ENCODE data around the gene SYCP2L. TPM values are rescaled to one million over a fixed set of nuclear protein-coding genes. Genes with fewer than 3 reads are reported as not detected.

Gene SYCP2L
- 11.8 and 16.8 TPM in 2 replicates for total RNA-seq
- long read RNA-seq, partial matches to known transcripts = 6 of 24 reads
- long read RNA-seq, other reads (novel, unspliced or antisense) = 18 of 24 reads

- DNase-seq (ENCODE audit: low spot score, unreplicated experiment) = peak; percentile 29
- Mint-ChIP-seq H3K4me3 (ENCODE audit: low read depth) (peak within 1 kb of the TSS; percentile 92), H3K36me3 (ENCODE audit: insufficient read depth) (peaks cover 7% of the 10 kb centered on the region), H3K9me3 (ENCODE audit: low read depth) (peaks cover 10% of the 10 kb centered on the region), H3K27ac (peak within 1 kb of the TSS; percentile 96), H3K27me3 (peaks cover 46% of the 10 kb centered on the region), H3K4me1 (ENCODE audit: low read depth) (peaks cover 5% of the 10 kb centered on the region)
- peak; percentile 70 for TF ChIP-seq CTCF (IDR thresholded peaks at IDR 0.05; ENCODE audit: unreplicated experiment)
These were observed at the start of gene SYCP2L for GRCh38 chr6:10886691-10887502. Gene SYCP2L (plus strand): TSS chr6:10887052. CDS start chr6:10887127, 75 bp downstream.

GRCh38 chr6:10837622-10837994 lies 49.2 kb upstream of the SYCP2L start:
- Mint-ChIP-seq H3K27ac (peak overlapping the region; percentile 89), H3K27me3 (peaks cover 20% of the 10 kb centered on the region), H3K4me1 (ENCODE audit: low read depth) (peaks cover 12% of the 10 kb centered on the region), H3K9me3 (ENCODE audit: low read depth) (peaks cover 6% of the 10 kb centered on the region), H3K36me3 (ENCODE audit: insufficient read depth) (peaks cover 6% of the 10 kb centered on the region), H3K4me3 (ENCODE audit: low read depth) (peak overlapping the region; percentile 85)
- TF ChIP-seq CTCF (IDR thresholded peaks at IDR 0.05; ENCODE audit: unreplicated experiment) = no peak
- no peak for DNase-seq (ENCODE audit: low spot score, unreplicated experiment)

- H3K9me3 Mint-ChIP-seq (ENCODE audit: low read depth) = peaks cover 6% of the 10 kb centered on the region
- peak within 1 kb of the TSS; percentile 89 for H3K27ac Mint-ChIP-seq
- peaks cover 12% of the 10 kb centered on the region for H3K4me1 Mint-ChIP-seq (ENCODE audit: low read depth)
- H3K27me3 Mint-ChIP-seq = peaks cover 20% of the 10 kb centered on the region
- TF ChIP-seq CTCF (IDR thresholded peaks at IDR 0.05; ENCODE audit: unreplicated experiment) = no peak
- peaks cover 6% of the 10 kb centered on the region for H3K36me3 Mint-ChIP-seq (ENCODE audit: insufficient read depth)
- peak; percentile 82 for DNase-seq (ENCODE audit: low spot score, unreplicated experiment)
- peak within 1 kb of the TSS; percentile 85 for H3K4me3 Mint-ChIP-seq (ENCODE audit: low read depth)
These were observed 48.7 kb upstream of the SYCP2L start, which contains the start of gene MAK for GRCh38 chr6:10837995-10838793. Gene MAK (minus strand): TSS chr6:10838539. CDS start chr6:10830648, 7,891 bp downstream.

GRCh38 chr6:10838794-10839333 lies 48.0 kb upstream of the SYCP2L start:
- H3K9me3 Mint-ChIP-seq (ENCODE audit: low read depth) = peaks cover 6% of the 10 kb centered on the region
- H3K27ac Mint-ChIP-seq = peak overlapping the region; percentile 14
- peaks cover 24% of the 10 kb centered on the region for H3K27me3 Mint-ChIP-seq
- H3K4me3 Mint-ChIP-seq (ENCODE audit: low read depth) = peak overlapping the region; percentile 85
- H3K4me1 Mint-ChIP-seq (ENCODE audit: low read depth) = peaks cover 12% of the 10 kb centered on the region
- no peak for TF ChIP-seq CTCF (IDR thresholded peaks at IDR 0.05; ENCODE audit: unreplicated experiment)
- DNase-seq (ENCODE audit: low spot score, unreplicated experiment) = no peak
- H3K36me3 Mint-ChIP-seq (ENCODE audit: insufficient read depth) = peaks cover 6% of the 10 kb centered on the region

GRCh38 chr6:10843554-10843953 lies 43.3 kb upstream of the SYCP2L start:
- Mint-ChIP-seq H3K27ac (no peak overlapping the region), H3K4me1 (ENCODE audit: low read depth) (no peaks in the 10 kb centered on the region), H3K27me3 (peaks cover 24% of the 10 kb centered on the region), H3K36me3 (ENCODE audit: insufficient read depth) (no peaks in the 10 kb centered on the region), H3K4me3 (ENCODE audit: low read depth) (no peak overlapping the region), H3K9me3 (ENCODE audit: low read depth) (no peaks in the 10 kb centered on the region)
- DNase-seq (ENCODE audit: low spot score, unreplicated experiment) = no peak
- TF ChIP-seq CTCF (IDR thresholded peaks at IDR 0.05; ENCODE audit: unreplicated experiment) = no peak

Data from progenitor cell of endocrine pancreas (in vitro differentiated cells).